NCI-H146 treated with DMSO at 0.1 percent for 48 hours (cell line): ENCODE data around the gene SERPINB3.
"Not testable (repeated sequence)": the region's sequence is repeated elsewhere in the genome, so short reads cannot be mapped to it uniquely, and the experiment has no call there.

ENCODE experiments used
- DNase-seq: peaks from one replicate; lab custom pipeline; 2025; ENCODE audit not compliant: unreplicated experiment; lab: John Stamatoyannopoulos, UW

SERPINB3 gene

GRCh38 chr18:63648241-63648640 lies 13.5 kb downstream of the SERPINB3 start:
- DNase-seq, result no peak

- no peak for DNase-seq
Measured at GRCh38 chr18:63646936-63647335, 14.8 kb downstream of the SERPINB3 start.

GRCh38 chr18:63644694-63645093 lies 17.0 kb downstream of the SERPINB3 start:
- DNase-seq, result not testable (repeated sequence)

GRCh38 chr18:63644142-63644541 lies 17.6 kb downstream of the SERPINB3 start, which contains the start of gene SERPINB4:
SERPINB4 (minus strand) TSS chr18:63644256; CDS start chr18:63643577, 679 bp downstream.
- not testable (repeated sequence) for DNase-seq

GRCh38 chr18:63642668-63643356 lies 18.9 kb downstream of the SERPINB3 start:
- DNase-seq, result not testable (repeated sequence)

GRCh38 chr18:63641157-63641680 lies 20.5 kb downstream of the SERPINB3 start:
- DNase-seq, result not testable (repeated sequence)

- no peak for DNase-seq
Measured at GRCh38 chr18:63637703-63638102, 24.0 kb downstream of the SERPINB3 start.

GRCh38 chr18:63627819-63628218 lies 33.9 kb downstream of the SERPINB3 start:
- DNase-seq, result no peak

- no peak for DNase-seq
Measured at GRCh38 chr18:63626431-63626830, 35.3 kb downstream of the SERPINB3 start.

- DNase-seq, result no peak
Measured at GRCh38 chr18:63624863-63625262, 36.8 kb downstream of the SERPINB3 start.

- DNase-seq, result no peak
Measured at GRCh38 chr18:63619661-63620060, 42.0 kb downstream of the SERPINB3 start.

GRCh38 chr18:63617915-63618234 lies 43.8 kb downstream of the SERPINB3 start:
- DNase-seq, result no peak

GRCh38 chr18:63617049-63617914 lies 44.4 kb downstream of the SERPINB3 start:
- peak; percentile 8 for DNase-seq

GRCh38 chr18:63613420-63613819 lies 48.3 kb downstream of the SERPINB3 start:
- no peak for DNase-seq

- DNase-seq, result no peak
Measured at GRCh38 chr18:63606526-63606925, 55.2 kb downstream of the SERPINB3 start.
